GM19239 (cell line): ENCODE results near the gene CRISPLD2.
A peak's percentile ranks its signal among the peaks of the same experiment; 100 is the strongest.

Experiments used
- DNase-seq: peaks from one replicate; pipeline ENCODE4 v3.0.0; 2011; ENCODE audit warnings: low spot score; ENCODE audit not compliant: insufficient read length
- FAIRE-seq: peaks from 2 replicates; lab custom pipeline; 2011; peaks lifted over from hg19 to GRCh38; lab: Jason Lieb, UNC

The CRISPLD2 gene

DNA sequence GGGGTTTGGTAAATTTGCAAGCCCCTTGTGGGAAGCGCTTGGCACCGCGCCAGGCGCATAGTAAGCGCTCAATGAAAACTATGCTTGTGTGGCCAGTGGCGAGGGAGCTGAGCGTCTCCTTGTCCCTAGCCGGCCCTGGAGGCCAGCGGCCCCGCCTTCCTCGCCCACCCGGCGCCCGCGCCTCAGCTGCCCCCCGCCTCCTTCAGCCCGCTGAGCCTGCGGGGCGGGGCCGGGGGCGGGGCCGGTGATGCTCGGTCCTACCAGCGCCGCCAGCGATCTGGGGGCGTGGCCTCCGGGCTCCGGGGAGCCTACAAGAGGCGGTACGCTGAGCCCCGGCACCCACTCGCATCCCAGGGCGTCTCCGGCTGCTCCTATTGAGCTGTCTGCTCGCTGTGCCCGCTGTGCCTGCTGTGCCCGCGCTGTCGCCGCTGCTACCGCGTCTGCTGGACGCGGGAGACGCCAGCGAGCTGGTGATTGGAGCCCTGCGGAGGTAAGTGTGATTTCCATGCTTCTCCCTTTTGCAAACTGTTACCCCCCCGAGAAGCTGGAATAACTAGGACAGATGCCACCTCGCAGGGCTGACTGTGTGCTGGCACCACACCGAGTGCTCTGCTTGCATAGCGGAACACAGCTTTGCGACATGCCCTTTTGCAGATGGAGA, at the start of gene CRISPLD2:
Gene CRISPLD2, plus strand, starts transcription at position 342 of the 661 bp plus-strand sequence. CDS start 18,511 bp downstream, outside the sequence.
- DNase-seq: peak; percentile 79
- no peak for FAIRE-seq

GRCh38 chr16:84773312-84773711, 46.5 kb upstream of the CRISPLD2 start:
- no peak for FAIRE-seq
- no peak for DNase-seq

DNA sequence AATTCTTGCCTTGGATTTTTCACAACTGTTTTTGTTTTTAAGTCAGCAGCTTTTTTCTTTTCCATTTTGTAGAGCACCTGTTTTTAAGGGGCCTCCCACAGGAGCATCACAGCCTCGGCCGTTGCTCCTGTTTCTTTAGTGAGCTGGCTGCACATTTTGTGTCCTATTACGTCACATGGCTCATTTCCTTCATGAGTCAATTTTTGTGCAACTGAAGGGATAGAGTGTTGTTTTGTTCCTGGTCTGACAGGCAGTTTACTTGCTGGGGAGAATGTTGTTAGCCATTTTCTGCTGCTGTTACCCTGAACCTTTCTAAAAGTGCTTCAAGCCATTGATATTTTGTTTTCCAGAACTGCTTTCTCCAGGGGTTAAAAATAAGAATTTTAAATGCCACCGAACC, 45.0 kb upstream of the CRISPLD2 start:
- DNase-seq (no peak), FAIRE-seq (no peak)

GRCh38 chr16:84775262-84775810, 44.4 kb upstream of the CRISPLD2 start:
- FAIRE-seq: no peak
- no peak for DNase-seq

DNA sequence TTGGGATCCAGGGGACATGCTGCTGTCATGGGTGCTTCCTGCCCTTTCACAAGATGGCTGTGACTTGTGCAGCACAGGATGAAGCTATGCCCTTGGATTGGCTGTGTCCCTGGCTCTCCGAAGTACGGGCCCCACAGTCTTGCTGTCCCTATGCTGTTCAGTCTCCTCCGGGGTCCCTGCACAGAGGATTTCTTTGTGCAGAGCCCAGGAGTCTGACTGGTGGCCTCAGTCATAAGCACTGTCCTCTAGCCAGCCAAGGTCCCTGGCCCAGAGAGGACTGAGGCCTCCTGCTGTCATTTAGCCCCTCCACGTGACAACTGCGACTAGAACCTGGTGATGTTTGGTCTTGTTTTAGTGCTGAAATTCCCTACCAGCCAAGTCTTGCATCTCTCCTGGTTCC, 42.4 kb upstream of the CRISPLD2 start:
- FAIRE-seq (no peak), DNase-seq (no peak)

DNA sequence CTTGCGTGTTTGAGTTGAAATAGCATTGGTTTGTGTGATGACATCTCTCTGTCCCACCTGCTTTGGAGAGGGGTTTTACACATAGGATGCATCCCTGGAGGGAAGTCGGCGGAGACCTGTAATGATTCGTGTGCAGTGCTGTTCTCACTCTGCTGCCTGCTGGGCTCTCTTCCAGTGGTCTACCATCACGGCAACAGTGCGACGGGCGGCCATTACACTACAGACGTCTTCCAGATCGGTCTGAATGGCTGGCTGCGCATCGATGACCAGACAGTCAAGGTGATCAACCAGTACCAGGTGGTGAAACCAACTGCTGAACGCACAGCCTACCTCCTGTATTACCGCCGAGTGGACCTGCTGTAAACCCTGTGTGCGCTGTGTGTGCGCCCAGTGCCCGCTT, 41.1 kb upstream of the CRISPLD2 start:
- no peak for FAIRE-seq
- no peak for DNase-seq

DNA sequence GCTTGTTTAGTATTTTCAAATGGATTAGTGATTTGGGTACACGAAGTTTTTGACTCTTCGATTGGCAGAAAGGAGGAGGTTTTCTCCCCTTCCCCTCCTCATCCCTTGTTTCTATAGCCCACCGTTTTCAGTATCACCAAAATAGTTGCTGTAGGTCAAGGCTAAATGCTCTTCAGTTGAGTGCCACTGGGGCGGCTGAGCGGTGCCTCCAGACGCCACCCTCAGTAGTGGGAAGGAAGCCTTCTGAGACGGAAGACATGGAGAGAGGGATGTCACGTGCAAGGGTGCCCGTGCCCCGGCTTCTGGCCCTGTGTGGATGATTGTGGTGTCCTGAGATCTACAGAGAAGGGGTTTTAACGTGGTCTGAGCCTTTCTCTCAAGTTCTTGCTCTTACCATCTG, 39.7 kb upstream of the CRISPLD2 start:
- no peak for FAIRE-seq

DNA sequence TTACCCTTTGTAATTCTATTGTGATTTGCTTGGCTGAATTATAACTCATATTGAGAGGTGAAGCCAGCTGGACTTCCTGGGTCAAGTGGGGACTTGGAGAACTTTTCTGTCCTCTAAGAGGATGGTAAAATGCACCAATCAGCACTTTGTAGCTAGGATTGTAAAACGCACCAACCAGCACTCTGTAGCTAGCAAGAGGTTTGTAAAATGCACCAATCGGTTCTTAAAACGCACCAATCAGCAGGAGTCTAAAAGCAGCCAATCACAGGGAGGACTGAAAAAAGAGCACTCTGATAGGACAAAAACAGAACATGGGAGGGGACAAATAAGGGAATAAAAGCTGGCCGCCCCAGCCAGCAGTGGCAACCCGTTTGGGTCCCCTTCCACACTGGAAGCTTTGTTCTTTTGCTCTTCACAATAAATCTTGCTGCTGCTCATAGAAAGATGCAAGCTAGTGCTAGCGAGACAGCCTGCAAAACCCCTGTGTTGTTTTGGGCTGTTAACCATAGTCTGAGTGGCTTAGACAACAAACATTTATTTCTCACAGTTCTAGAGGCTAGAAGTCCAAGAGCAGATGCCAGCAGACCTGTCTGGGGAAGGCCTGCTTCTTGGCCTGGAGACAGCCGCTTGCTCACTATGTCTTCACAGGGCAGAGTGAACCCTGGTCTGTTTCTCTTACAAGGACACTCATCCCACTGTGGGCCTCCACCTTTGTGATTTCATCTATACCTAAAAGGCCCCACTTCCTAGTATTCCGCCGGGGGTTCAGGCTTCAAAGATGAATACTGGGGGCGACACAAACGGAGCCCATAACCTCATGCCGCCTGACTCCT, 39.0 kb upstream of the CRISPLD2 start:
- FAIRE-seq: no peak

More for the DNA sequence above, 39.7 kb upstream of the CRISPLD2 start:
- DNase-seq: no peak

DNA sequence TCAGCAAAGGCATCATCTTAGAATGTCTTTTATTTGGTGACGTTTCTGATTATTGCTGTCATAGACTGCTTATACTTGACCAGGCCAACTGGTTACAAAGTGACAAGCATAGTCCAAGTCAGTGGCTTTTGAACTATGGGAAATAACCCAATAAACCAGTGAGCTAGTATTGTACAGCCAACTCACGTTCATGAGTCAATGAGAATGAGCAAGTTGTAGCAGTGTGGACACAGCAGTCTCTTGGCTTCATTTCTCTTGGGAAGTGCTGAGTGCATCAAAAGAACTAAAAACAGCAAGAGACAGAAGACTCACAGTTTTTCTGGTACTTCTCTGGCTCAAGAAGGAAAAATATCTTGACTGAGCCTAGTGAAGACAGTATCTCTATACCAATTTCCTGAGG, 36.9 kb upstream of the CRISPLD2 start:
- FAIRE-seq: no peak
- DNase-seq: no peak

More for the DNA sequence above, 39.0 kb upstream of the CRISPLD2 start:
- DNase-seq: no peak

DNA sequence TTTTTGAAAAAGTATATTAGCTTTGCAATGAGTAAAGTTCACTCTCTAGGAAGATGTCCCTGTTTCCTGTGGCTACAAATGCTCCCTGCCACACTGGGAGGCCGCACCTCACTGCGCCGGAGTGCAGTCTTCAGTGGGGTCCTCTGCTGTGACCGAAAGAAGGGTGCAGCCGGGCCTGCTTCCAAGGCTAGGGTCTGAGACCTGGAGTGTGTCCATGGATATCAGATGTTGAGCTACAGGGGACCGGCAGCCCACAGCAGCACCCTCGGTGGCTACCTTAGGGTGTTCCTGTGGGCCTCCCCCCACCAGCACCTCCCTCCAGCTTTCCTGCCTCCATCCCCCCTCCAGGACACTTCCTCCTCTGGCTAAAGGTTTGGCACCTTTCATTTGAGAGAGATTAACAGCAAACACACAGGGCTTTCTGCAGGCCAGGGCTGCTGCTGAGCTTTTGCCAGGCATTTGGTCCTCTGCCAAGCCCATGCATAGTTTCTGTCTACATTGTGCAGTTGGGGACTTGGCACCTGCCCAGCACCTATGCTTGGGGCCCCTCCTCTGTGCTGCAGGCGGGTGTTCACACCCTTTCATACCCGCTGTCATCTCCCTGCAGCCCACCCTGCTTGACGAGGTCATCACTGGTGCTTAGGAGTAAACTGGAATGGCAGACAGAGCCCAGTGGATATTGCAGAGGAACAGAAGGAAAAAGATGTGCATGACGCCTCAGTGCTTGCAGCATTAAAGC, 33.8 kb upstream of the CRISPLD2 start:
- FAIRE-seq (no peak), DNase-seq (no peak)

DNA sequence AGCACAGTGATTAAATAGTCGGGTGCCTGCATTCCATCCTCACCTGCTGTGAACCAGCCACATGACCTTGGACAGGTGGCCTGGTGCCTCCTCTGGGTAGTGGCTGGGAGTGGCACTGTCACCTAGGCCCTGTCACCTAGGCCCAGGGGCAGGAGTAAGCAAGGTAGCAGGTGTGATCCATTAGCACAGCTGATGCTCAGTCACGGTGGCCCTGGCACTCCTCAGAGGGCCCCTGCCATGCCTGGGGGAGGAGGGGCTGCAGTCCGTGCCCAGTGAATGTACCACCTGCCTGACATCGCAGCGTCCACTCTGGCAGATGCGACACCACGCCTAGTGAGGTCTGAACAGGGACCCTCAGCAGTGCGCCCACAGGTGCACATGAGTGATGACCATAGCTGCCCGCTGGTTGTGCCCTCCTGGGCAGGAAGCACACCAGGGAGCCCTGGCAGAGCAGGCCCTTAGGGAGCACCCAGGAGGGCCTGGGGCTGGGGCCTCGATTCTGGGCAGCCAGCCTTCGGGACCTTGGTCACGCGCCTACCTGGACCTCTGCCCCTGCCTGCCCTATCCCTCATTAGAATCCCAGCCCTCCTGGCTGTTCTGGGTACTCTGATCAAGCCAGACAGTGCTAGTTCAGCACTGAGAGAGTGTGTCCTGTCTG, 33.1 kb upstream of the CRISPLD2 start:
- FAIRE-seq: no peak
- no peak for DNase-seq

GRCh38 chr16:84787263-84787622, 32.5 kb upstream of the CRISPLD2 start:
- DNase-seq: no peak

GRCh38 chr16:84788920-84789391, 30.8 kb upstream of the CRISPLD2 start:
- DNase-seq (no peak), FAIRE-seq (no peak)

More at GRCh38 chr16:84787263-84787622, 32.5 kb upstream of the CRISPLD2 start:
- no peak for FAIRE-seq

- no peak for FAIRE-seq
Observed at GRCh38 chr16:84789431-84789830, 30.4 kb upstream of the CRISPLD2 start.

DNA sequence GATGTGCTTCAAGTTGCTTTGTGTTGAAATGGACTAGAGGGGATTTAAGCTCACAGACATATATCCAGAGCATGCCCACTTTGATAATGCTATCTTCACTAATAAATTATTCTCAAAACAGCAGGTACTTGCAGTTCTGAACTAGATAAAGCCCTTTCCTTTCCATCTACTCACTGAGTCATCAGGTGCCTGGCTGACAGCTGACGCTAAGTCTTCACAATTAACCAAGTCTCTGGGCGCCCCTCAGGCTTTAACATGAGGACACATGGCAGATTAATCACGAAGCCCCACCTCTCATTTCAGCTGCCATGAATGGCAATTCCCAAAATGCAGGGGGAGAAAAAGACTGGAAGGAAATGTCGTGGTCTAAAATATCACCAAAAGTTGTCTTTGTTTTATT, 29.5 kb upstream of the CRISPLD2 start:
- no peak for FAIRE-seq
- DNase-seq: no peak

More at GRCh38 chr16:84789431-84789830, 30.4 kb upstream of the CRISPLD2 start:
- DNase-seq: no peak

DNA sequence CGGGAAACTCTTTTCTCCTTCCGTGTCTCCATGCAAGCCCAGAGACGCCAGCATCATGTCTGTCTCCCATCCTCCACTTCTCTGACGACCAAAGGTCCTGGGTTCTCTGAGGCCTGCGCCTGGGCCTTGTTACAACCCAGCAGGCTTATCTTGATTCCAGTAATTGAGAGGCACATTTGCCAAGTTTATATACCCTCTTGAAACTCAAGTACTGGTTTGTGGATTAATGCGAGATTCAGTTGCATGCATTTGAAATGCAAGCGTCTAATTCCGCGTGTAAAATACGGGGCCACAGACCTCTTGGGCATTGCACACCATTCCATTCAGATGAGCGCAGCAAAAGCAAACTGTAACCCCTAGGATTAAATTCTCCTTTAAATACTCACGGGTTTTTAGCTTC, 28.7 kb upstream of the CRISPLD2 start:
- no peak for FAIRE-seq

GRCh38 chr16:84791501-84791900, 28.3 kb upstream of the CRISPLD2 start:
- no peak for FAIRE-seq
- DNase-seq: no peak

More for the DNA sequence above, 28.7 kb upstream of the CRISPLD2 start:
- no peak for DNase-seq

DNA sequence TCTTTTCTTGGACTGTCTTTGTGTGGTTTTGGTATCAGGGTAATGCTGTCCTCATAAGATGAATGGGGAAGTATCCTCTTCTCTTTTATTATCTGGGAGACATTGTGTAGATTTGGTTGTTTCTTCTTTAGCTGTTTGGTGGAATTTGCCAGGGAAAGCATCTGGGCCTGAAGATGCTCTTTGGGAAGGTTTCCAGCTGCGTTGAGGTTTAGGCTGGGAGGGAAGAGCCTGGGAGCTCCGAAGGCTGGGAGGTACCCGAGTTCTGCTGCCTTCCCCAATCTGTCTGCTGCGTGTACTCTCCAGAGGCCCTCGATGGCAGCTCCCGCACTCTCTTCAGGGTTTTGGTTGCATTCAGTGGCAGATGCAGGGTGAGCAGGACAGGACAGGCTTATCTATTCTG, 25.6 kb upstream of the CRISPLD2 start:
- no peak for FAIRE-seq

DNA sequence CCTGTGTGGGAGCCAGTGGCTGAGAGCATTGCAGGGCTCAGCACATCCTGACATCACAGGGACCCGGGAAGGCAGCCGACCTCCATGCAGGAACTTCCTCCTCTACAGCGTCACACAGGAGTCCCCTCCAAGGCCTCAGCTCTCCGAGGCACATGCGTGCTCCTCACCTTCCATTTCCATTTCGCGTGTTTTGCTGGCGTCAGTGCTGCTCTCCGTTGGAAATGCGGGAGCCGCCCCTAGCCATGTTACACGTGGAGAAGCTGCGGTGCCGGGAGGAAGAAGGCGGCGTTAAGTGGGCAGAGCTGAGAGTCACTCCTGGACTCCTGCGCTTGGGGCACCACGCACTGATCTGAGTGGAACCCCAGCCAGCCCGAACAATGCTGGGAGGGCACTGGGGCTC, 25.2 kb upstream of the CRISPLD2 start:
- FAIRE-seq: no peak
- no peak for DNase-seq

More for the DNA sequence above, 25.6 kb upstream of the CRISPLD2 start:
- DNase-seq: no peak
